Kidney (tissue), 14 donors: Measurements from ENCODE around the gene C11orf68. TPM values are rescaled to one million over a fixed set of nuclear protein-coding genes. Genes with fewer than 3 reads are reported as not detected.
A peak's percentile ranks its signal among the peaks of the same experiment; 100 is the strongest.

Experiments
- DNase-seq, 5 donors: peaks; one replicate each; pipeline ENCODE4 v3.0.0-alpha.2; 2013 to 2020
- FAIRE-seq: peaks from 2 replicates; lab custom pipeline; 2012; peaks lifted over from hg19 to GRCh38; lab: Jason Lieb, UNC
- H3K27ac ChIP-seq, 2 donors: one replicate each; pipeline ENCODE4 v1.7.0; 2013; ENCODE audit warnings: low read depth in 2 of 2, low read length in 2 of 2, inconsistent platforms in 1 of 2
- H3K27me3 ChIP-seq: one replicate; pipeline ENCODE4 v1.7.1; 2013; ENCODE audit warnings: low read length, inconsistent platforms; ENCODE audit not compliant: control insufficient read depth, insufficient read depth
- H3K36me3 ChIP-seq, 3 donors: one replicate each; pipeline versions ENCODE4 v1.7.0 to v1.7.1; 2013; ENCODE audit warnings: low read length in 3 of 3, control low read depth in 1 of 3, inconsistent platforms in 1 of 3; ENCODE audit not compliant: insufficient read depth in 3 of 3, control insufficient read depth in 2 of 3
- H3K4me1 ChIP-seq, 3 donors: one replicate each; pipeline versions ENCODE4 v1.7.0 to v1.7.1; 2013; ENCODE audit warnings: low read length in 3 of 3, inconsistent platforms in 1 of 3, low read depth in 1 of 3; ENCODE audit not compliant: control insufficient read depth in 2 of 3, insufficient read depth in 2 of 3
- H3K4me3 ChIP-seq, 3 donors: one replicate each; pipeline versions ENCODE4 v1.7.0 to v1.8.1; 2013; ENCODE audit warnings: low read length in 3 of 3, control low read depth in 1 of 3, inconsistent platforms in 1 of 3
- H3K9ac ChIP-seq, 3 donors: one replicate each; pipeline versions ENCODE4 v1.7.0 to v1.7.1; 2013; ENCODE audit warnings: low read length in 3 of 3, control low read depth in 1 of 3, inconsistent platforms in 1 of 3
- H3K9me3 ChIP-seq, 3 donors: one replicate each; pipeline versions ENCODE4 v1.7.0 to v1.7.1; 2013; ENCODE audit warnings: low read length in 3 of 3, control low read depth in 1 of 3, inconsistent platforms in 1 of 3; ENCODE audit not compliant: control insufficient read depth in 2 of 3, insufficient read depth in 1 of 3
- intact Hi-C: fragments of 100-400 bp; cut with DNase I; formaldehyde crosslinking; loops from one replicate; pipeline ENCODE4 v1.11.1; 2022
- polyA plus RNA-seq: library from polyadenylated mRNA; stranded (reverse); fragments of 350-450 nt; fragmentation: Illumina TruSeq; extraction: RNeasy Lipid Tissue Mini Kit (QIAGEN cat#74804); gene quantifications from one replicate; pipeline ENCODE4 v1.2.3, GENCODE V29; 2014; ENCODE audit warnings: low read depth, low replicate concordance; ENCODE audit not compliant: insufficient read depth
- total RNA-seq: library from RNA; stranded (reverse); fragmentation: NEBNext Ultra II Directional; extraction: Animal tissue kit (Norgen Biotek cat#: 25700); gene quantifications from one replicate; pipeline ENCODE4 v1.2.1, GENCODE V29; 2021
- TF ChIP-seq, protein P1 (sequence below): IDR thresholded peaks from 3 replicates; pipeline ENCODE4 v1.5.1; 2012; ENCODE audit warnings: mild to moderate bottlenecking, moderate library complexity, borderline replicate concordance; ENCODE audit not compliant: insufficient read depth; ENCODE audit errors: extremely low read depth
- donor health status: control.
- donor health status: control.
- donor health status: control.
- donor health status: control.
- donor health status: control.
- donor health status: DM: yes; HTN: yes; CAD: no.
- donor health status: Normal renal cell carcinoma (clear cell type).

Gene C11orf68
- total and polyA plus RNA-seq, 2 donors from 2014 or later, result 38.0 to 52.0 TPM

- intact Hi-C loops, result no loop called here
- Histone ChIP-seq H3K4me1 (peaks cover 0 to 14% (median 3%) of the 10 kb centered on the region in 3 donors), H3K27ac (no peak overlapping the region), H3K36me3 (peaks cover 0 to 38% (median 17%) of the 10 kb centered on the region in 3 donors), H3K9ac (no peak overlapping the region), H3K4me3 (no peak overlapping the region), H3K9me3 (no peaks in the 10 kb centered on the region), H3K27me3 (no peaks in the 10 kb centered on the region)
- TF ChIP-seq, protein P1, sequence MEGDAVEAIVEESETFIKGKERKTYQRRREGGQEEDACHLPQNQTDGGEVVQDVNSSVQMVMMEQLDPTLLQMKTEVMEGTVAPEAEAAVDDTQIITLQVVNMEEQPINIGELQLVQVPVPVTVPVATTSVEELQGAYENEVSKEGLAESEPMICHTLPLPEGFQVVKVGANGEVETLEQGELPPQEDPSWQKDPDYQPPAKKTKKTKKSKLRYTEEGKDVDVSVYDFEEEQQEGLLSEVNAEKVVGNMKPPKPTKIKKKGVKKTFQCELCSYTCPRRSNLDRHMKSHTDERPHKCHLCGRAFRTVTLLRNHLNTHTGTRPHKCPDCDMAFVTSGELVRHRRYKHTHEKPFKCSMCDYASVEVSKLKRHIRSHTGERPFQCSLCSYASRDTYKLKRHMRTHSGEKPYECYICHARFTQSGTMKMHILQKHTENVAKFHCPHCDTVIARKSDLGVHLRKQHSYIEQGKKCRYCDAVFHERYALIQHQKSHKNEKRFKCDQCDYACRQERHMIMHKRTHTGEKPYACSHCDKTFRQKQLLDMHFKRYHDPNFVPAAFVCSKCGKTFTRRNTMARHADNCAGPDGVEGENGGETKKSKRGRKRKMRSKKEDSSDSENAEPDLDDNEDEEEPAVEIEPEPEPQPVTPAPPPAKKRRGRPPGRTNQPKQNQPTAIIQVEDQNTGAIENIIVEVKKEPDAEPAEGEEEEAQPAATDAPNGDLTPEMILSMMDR, result no peak
- peak in 3 of 5 donors; percentile 16 to 65 (median 55) for DNase-seq
- FAIRE-seq, result no peak
Measured at GRCh38 chr11:65868076-65868667, 50.7 kb downstream of the C11orf68 start.

DNA sequence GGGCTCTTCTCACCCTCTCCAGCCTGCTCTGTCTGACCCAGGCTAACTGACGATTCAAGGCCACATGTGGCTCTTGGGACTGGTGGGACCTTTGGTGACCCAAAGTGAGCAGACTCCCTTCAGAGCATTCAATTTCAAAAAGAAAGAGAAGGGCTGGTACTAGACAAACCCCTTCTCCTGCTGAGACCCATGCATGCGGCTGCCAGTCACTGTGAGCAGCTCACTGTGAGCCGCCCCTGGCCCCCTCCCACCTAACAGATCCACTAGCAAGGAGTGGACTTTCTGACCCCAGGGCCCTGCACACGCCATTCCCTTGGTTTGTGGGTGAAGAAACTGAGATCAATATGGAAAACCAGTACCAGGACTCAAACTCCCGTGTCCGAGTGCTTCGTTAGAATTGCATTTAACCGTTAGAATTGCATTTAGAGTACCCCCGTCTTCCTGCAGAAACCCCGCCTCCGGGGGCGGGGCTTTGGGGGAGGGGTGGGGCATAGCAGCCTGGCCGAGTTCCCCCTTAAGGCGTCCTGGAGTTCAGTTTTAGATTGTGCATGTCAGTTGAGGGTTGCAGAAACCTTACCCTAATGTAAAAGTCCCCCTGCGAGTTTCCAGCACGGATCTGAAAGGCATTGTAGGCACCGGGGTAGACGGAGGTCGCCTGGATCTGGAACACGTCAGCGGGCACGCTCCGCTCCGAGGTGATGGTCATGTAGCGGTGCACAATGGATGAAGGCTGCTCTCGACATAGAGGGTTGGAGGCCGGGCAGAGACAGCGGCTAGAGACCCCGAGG is 51.4 kb downstream of the C11orf68 start:
- FAIRE-seq, result no peak
- TF ChIP-seq, protein P1, result no peak
- H3K4me3 ChIP-seq, result no peak overlapping the region
- H3K4me1 ChIP-seq, result peaks cover 0 to 14% (median 0%) of the 10 kb centered on the region in 3 donors
- peaks cover 0 to 43% (median 21%) of the 10 kb centered on the region in 3 donors for H3K36me3 ChIP-seq
- H3K9ac ChIP-seq, result no peak overlapping the region
- no peak overlapping the region for H3K27ac ChIP-seq
- intact Hi-C loops, result no loop called here
- DNase-seq, result peak in 1 of 5 donors; percentile 60
- H3K9me3 ChIP-seq, result no peaks in the 10 kb centered on the region
- H3K27me3 ChIP-seq, result no peaks in the 10 kb centered on the region

Other genes with a start within 250 kb of the C11orf68 start
- gene KAT5, start 206.8 kb downstream of the C11orf68 start, total RNA-seq, result 74.7 TPM
- gene KAT5, start 206.8 kb downstream of the C11orf68 start, polyA plus RNA-seq, result 68.4 TPM
- 43.7 TPM for gene RNASEH2C, start 198.3 kb downstream of the C11orf68 start, total RNA-seq
- gene RNASEH2C, start 198.3 kb downstream of the C11orf68 start, polyA plus RNA-seq, result 129 TPM
- gene AP5B1, start 138.1 kb downstream of the C11orf68 start, total RNA-seq, result 18.3 TPM
- 6.3 TPM for gene AP5B1, start 138.1 kb downstream of the C11orf68 start, polyA plus RNA-seq
- gene OVOL1, start 132.0 kb downstream of the C11orf68 start, total RNA-seq, result 6.6 TPM
- gene OVOL1, start 132.0 kb downstream of the C11orf68 start, polyA plus RNA-seq, result 6.7 TPM
- 1.0 TPM for gene SNX32, start 85.1 kb downstream of the C11orf68 start, total RNA-seq
- 0.43 TPM for gene SNX32, start 85.1 kb downstream of the C11orf68 start, polyA plus RNA-seq
- 705 TPM for gene CFL1, start 60.9 kb downstream of the C11orf68 start, total RNA-seq
- 846 TPM for gene CFL1, start 60.9 kb downstream of the C11orf68 start, polyA plus RNA-seq
- 54.9 TPM for gene MUS81, start 58.6 kb downstream of the C11orf68 start, total RNA-seq
- 31.2 TPM for gene MUS81, start 58.6 kb downstream of the C11orf68 start, polyA plus RNA-seq
- gene EFEMP2, start 46.3 kb downstream of the C11orf68 start, total RNA-seq, result 64.2 TPM
- 60.0 TPM for gene EFEMP2, start 46.3 kb downstream of the C11orf68 start, polyA plus RNA-seq
- gene CTSW, start 39.2 kb downstream of the C11orf68 start, total RNA-seq, result 3.9 TPM
- 1.3 TPM for gene CTSW, start 39.2 kb downstream of the C11orf68 start, polyA plus RNA-seq
- 58.0 TPM for gene FIBP, start 30.6 kb downstream of the C11orf68 start, total RNA-seq
- 105 TPM for gene FIBP, start 30.6 kb downstream of the C11orf68 start, polyA plus RNA-seq
- 26.1 TPM for gene CCDC85B, start 28.4 kb downstream of the C11orf68 start, total RNA-seq
- 31.8 TPM for gene CCDC85B, start 28.4 kb downstream of the C11orf68 start, polyA plus RNA-seq
- 3.2 TPM for gene FOSL1, start 18.7 kb downstream of the C11orf68 start, total RNA-seq
- gene FOSL1, start 18.7 kb downstream of the C11orf68 start, polyA plus RNA-seq, result 0.37 TPM
- gene DRAP1, start 364 bp upstream of the C11orf68 start, total RNA-seq, result 51.2 TPM
- 150 TPM for gene DRAP1, start 364 bp upstream of the C11orf68 start, polyA plus RNA-seq
- not detected for gene TSGA10IP, start 26.4 kb upstream of the C11orf68 start, total RNA-seq
- not detected for gene TSGA10IP, start 26.4 kb upstream of the C11orf68 start, polyA plus RNA-seq
- gene SART1, start 42.7 kb upstream of the C11orf68 start, total RNA-seq, result 48.6 TPM
- 48.7 TPM for gene SART1, start 42.7 kb upstream of the C11orf68 start, polyA plus RNA-seq
- gene EIF1AD, start 83.1 kb upstream of the C11orf68 start, total RNA-seq, result 37.5 TPM
- gene EIF1AD, start 83.1 kb upstream of the C11orf68 start, polyA plus RNA-seq, result 17.7 TPM
- gene BANF1, start 83.4 kb upstream of the C11orf68 start, total RNA-seq, result 181 TPM
- gene BANF1, start 83.4 kb upstream of the C11orf68 start, polyA plus RNA-seq, result 186 TPM
- gene CST6, start 92.9 kb upstream of the C11orf68 start, total RNA-seq, result 5.9 TPM
- gene CST6, start 92.9 kb upstream of the C11orf68 start, polyA plus RNA-seq, result 1.2 TPM
- gene CATSPER1, start 107.4 kb upstream of the C11orf68 start, total RNA-seq, result 0.76 TPM
- not detected for gene CATSPER1, start 107.4 kb upstream of the C11orf68 start, polyA plus RNA-seq
- gene GAL3ST3, start 130.1 kb upstream of the C11orf68 start, total RNA-seq, result 2.5 TPM
- gene GAL3ST3, start 130.1 kb upstream of the C11orf68 start, polyA plus RNA-seq, result 7.6 TPM
- gene SF3B2, start 133.3 kb upstream of the C11orf68 start, total RNA-seq, result 172 TPM
- gene SF3B2, start 133.3 kb upstream of the C11orf68 start, polyA plus RNA-seq, result 114 TPM
- 91.8 TPM for gene PACS1, start 151.2 kb upstream of the C11orf68 start, total RNA-seq
- gene PACS1, start 151.2 kb upstream of the C11orf68 start, polyA plus RNA-seq, result 23.7 TPM